ENCODE results near the gene PRKAR2B.
"Not testable (repeated sequence)": the region's sequence is repeated elsewhere in the genome, so short reads cannot be mapped to it uniquely, and the experiment has no call there.

The PRKAR2B gene

GRCh38 chr7:107151538-107151937, 107.0 kb downstream of the PRKAR2B start:
- Histone ChIP-seq H3K36me3 (no peaks in the 10 kb centered on the region), H3K27ac (no peak overlapping the region), H3K4me1 (ENCODE audit: control insufficient read depth in 1 of 2, insufficient read depth in 1 of 2, low read depth in 1 of 2, low read length in 1 of 2) (no peaks in the 10 kb centered on the region), H3K27me3 (no peaks in the 10 kb centered on the region), H3K9me3 (no peaks in the 10 kb centered on the region), H3K4me3 (ENCODE audit: low read depth in 1 of 2, low read length in 1 of 2) (no peak overlapping the region)
- TF ChIP-seq CTCF (IDR thresholded peaks at IDR 0.05): no peak

- Histone ChIP-seq H3K27ac (no peak overlapping the region), H3K9me3 (no peaks in the 10 kb centered on the region), H3K36me3 (no peaks in the 10 kb centered on the region), H3K4me3 (ENCODE audit: low read depth in 1 of 2, low read length in 1 of 2) (no peak overlapping the region), H3K4me1 (ENCODE audit: control insufficient read depth in 1 of 2, insufficient read depth in 1 of 2, low read depth in 1 of 2, low read length in 1 of 2) (no peaks in the 10 kb centered on the region), H3K27me3 (no peaks in the 10 kb centered on the region)
- TF ChIP-seq CTCF (IDR thresholded peaks at IDR 0.05): no peak
These were observed 107.5 kb downstream of the PRKAR2B start for GRCh38 chr7:107152011-107152410.

GRCh38 chr7:107154826-107155225, 110.3 kb downstream of the PRKAR2B start:
- Histone ChIP-seq H3K36me3 (no peaks in the 10 kb centered on the region), H3K9me3 (no peaks in the 10 kb centered on the region), H3K4me3 (ENCODE audit: low read depth in 1 of 2, low read length in 1 of 2) (no peak overlapping the region), H3K4me1 (ENCODE audit: control insufficient read depth in 1 of 2, insufficient read depth in 1 of 2, low read depth in 1 of 2, low read length in 1 of 2) (no peaks in the 10 kb centered on the region), H3K27me3 (no peaks in the 10 kb centered on the region), H3K27ac (no peak overlapping the region)
- no peak for TF ChIP-seq CTCF (IDR thresholded peaks at IDR 0.05)

GRCh38 chr7:107155726-107156125, 111.2 kb downstream of the PRKAR2B start:
- H3K9me3 ChIP-seq; H3K4me3 ChIP-seq (ENCODE audit: low read depth in 1 of 2, low read length in 1 of 2); H3K4me1 ChIP-seq (ENCODE audit: control insufficient read depth in 1 of 2, insufficient read depth in 1 of 2, low read depth in 1 of 2, low read length in 1 of 2); H3K27me3 ChIP-seq; H3K36me3 ChIP-seq; H3K27ac ChIP-seq: not testable (repeated sequence)

- no peak for TF ChIP-seq CTCF (IDR thresholded peaks at IDR 0.05)
- Histone ChIP-seq H3K27me3 (no peaks in the 10 kb centered on the region), H3K4me3 (ENCODE audit: low read depth in 1 of 2, low read length in 1 of 2) (no peak overlapping the region), H3K4me1 (ENCODE audit: control insufficient read depth in 1 of 2, insufficient read depth in 1 of 2, low read depth in 1 of 2, low read length in 1 of 2) (no peaks in the 10 kb centered on the region), H3K36me3 (no peaks in the 10 kb centered on the region), H3K27ac (no peak overlapping the region), H3K9me3 (no peaks in the 10 kb centered on the region)
These were observed 112.6 kb downstream of the PRKAR2B start for GRCh38 chr7:107157091-107157490.

GRCh38 chr7:107158028-107158427, 113.5 kb downstream of the PRKAR2B start:
- Histone ChIP-seq H3K4me1 (ENCODE audit: control insufficient read depth in 1 of 2, insufficient read depth in 1 of 2, low read depth in 1 of 2, low read length in 1 of 2) (no peaks in the 10 kb centered on the region), H3K27ac (no peak overlapping the region), H3K27me3 (no peaks in the 10 kb centered on the region), H3K36me3 (no peaks in the 10 kb centered on the region), H3K9me3 (no peaks in the 10 kb centered on the region), H3K4me3 (ENCODE audit: low read depth in 1 of 2, low read length in 1 of 2) (no peak overlapping the region)
- no peak for TF ChIP-seq CTCF (IDR thresholded peaks at IDR 0.05)

Data from neutrophil (primary cell).